Natural killer cell (primary cell): ENCODE measurements around the gene ZFR. TPM values are rescaled to one million over a fixed set of nuclear protein-coding genes. Genes with fewer than 3 reads are reported as not detected.
"Not testable (repeated sequence)": the region's sequence is repeated elsewhere in the genome, so short reads cannot be mapped to it uniquely, and the experiment has no call there.

Experiments used
- ATAC-seq, 3 donors: fragments of 150-1000 bp in 2 of 3; fragments of 200-7000 bp in 1 of 3; cut with Tn5 transposase; 1 replicate in 1 of 3; 2 replicates in 2 of 3; pipeline ENCODE4 v1.10.0; 2021; ENCODE audit warnings: mild to moderate bottlenecking in 2 of 3, moderate library complexity in 2 of 3
- DNase-seq, 2 donors: peaks; one replicate each; pipeline versions ENCODE4 v3.0.0 to v3.0.0-alpha.2; 2013 to 2021; ENCODE audit warnings: mixed read lengths in 1 of 2
- H3K27ac ChIP-seq: one replicate; pipeline ENCODE4 v1.5.1; 2013; ENCODE audit warnings: mild to moderate bottlenecking, low read length
- H3K27me3 ChIP-seq: one replicate; pipeline ENCODE4 v1.6.1; 2013; ENCODE audit warnings: low read length; ENCODE audit not compliant: control insufficient read depth, insufficient read depth
- H3K36me3 ChIP-seq: one replicate; pipeline ENCODE4 v1.6.1; 2013; ENCODE audit warnings: low read length; ENCODE audit not compliant: control insufficient read depth, insufficient read depth
- H3K4me1 ChIP-seq: one replicate; pipeline ENCODE4 v1.6.1; 2013; ENCODE audit warnings: low read length; ENCODE audit not compliant: control insufficient read depth, insufficient read depth
- H3K4me3 ChIP-seq: one replicate; pipeline ENCODE4 v1.5.1; 2013; ENCODE audit warnings: low read length
- H3K9me3 ChIP-seq: one replicate; pipeline ENCODE4 v1.6.1; 2013; ENCODE audit warnings: low read length; ENCODE audit not compliant: control insufficient read depth, insufficient read depth
- H3K27ac Mint-ChIP-seq, 2 donors: one replicate each; pipeline ENCODE4 v1.8.0; 2022; ENCODE audit warnings: mild to moderate bottlenecking in 2 of 2, mixed read lengths in 2 of 2, moderate library complexity in 1 of 2
- H3K27me3 Mint-ChIP-seq, 2 donors: one replicate each; pipeline ENCODE4 v1.8.0; 2022; ENCODE audit warnings: low read depth in 2 of 2, mixed read lengths in 2 of 2
- H3K36me3 Mint-ChIP-seq: one replicate; pipeline ENCODE4 v1.8.0; 2022; ENCODE audit warnings: mixed read lengths
- H3K4me1 Mint-ChIP-seq, 2 donors: one replicate each; pipeline ENCODE4 v1.8.0; 2022; ENCODE audit warnings: mixed read lengths in 2 of 2
- H3K4me3 Mint-ChIP-seq: one replicate; pipeline ENCODE4 v1.8.0; 2022; ENCODE audit warnings: mild to moderate bottlenecking, moderate library complexity, mixed read lengths
- H3K9me3 Mint-ChIP-seq, 2 donors: one replicate each; pipeline ENCODE4 v1.8.0; 2022; ENCODE audit warnings: mixed read lengths in 2 of 2
- WGBS: methylation state at CpG from one replicate; pipeline ENCODE4 v1.1.7; 2013; ENCODE audit warnings: missing lambda C conversion rate; ENCODE audit not compliant: insufficient coverage; 5-methylcytosine and 5-hydroxymethylcytosine counted together
- intact Hi-C: fragments of 100-400 bp; cut with micrococcal nuclease; formaldehyde crosslinking; loops from one replicate; pipeline ENCODE4 v1.14.2; 2022
- total RNA-seq, 4 donors: library from RNA; stranded (reverse); fragments of 120-200 nt in 1 of 4; gene quantifications; one replicate each; pipeline versions ENCODE4 v1.2.3 to v1.2.4, GENCODE V29; 2013 to 2022
- TF ChIP-seq, protein P1 (sequence below): fragments of 200-600 bp; IDR thresholded peaks from one replicate; pipeline ENCODE4 v1.8.0; 2022; ENCODE audit warnings: antibody characterized with exemption

ZFR gene
- total RNA-seq, 3 donors from 2014 or later (not counting 1 experiment from before 2014, with no cell fraction given): 62.7 to 70.8 (median 62.7) TPM

DNA sequence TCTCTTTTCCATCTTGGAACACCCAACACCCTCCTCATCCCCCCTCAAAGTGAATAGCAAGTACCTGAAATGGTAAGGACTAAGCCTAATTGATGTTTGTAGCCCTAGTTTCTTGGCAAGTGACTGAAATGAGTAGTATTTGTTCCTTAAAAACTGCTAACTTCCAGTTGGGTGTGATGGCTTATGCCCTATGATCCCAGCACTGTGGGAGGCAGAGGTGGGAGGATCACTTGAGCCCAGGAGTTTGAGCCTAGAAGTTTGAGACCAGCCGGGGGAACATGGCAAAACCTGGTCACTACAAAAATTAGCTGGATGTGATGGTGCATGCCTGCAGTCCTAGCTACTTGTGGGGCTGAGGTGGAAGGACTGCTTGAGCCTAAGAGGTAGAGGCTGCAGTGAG lies 44.1 kb downstream of the ZFR start:
- Histone ChIP-seq H3K9me3 (no peaks in the 10 kb centered on the region), H3K27me3 (no peaks in the 10 kb centered on the region), H3K4me1 (no peaks in the 10 kb centered on the region), H3K36me3 (peaks cover 92% of the 10 kb centered on the region), H3K27ac (no peak overlapping the region), H3K4me3 (no peak overlapping the region)
- Mint-ChIP-seq H3K4me1 (no peaks in the 10 kb centered on the region), H3K4me3 (no peak overlapping the region), H3K9me3 (no peaks in the 10 kb centered on the region), H3K27ac (no peak overlapping the region), H3K27me3 (no peaks in the 10 kb centered on the region), H3K36me3 (peaks cover 34% of the 10 kb centered on the region)
- ATAC-seq (no peak), DNase-seq (no peak)
- intact Hi-C loops: no loop called here
- WGBS: 100% methylated on average over 1 of the region's 1 CpG
- TF ChIP-seq, protein P1, sequence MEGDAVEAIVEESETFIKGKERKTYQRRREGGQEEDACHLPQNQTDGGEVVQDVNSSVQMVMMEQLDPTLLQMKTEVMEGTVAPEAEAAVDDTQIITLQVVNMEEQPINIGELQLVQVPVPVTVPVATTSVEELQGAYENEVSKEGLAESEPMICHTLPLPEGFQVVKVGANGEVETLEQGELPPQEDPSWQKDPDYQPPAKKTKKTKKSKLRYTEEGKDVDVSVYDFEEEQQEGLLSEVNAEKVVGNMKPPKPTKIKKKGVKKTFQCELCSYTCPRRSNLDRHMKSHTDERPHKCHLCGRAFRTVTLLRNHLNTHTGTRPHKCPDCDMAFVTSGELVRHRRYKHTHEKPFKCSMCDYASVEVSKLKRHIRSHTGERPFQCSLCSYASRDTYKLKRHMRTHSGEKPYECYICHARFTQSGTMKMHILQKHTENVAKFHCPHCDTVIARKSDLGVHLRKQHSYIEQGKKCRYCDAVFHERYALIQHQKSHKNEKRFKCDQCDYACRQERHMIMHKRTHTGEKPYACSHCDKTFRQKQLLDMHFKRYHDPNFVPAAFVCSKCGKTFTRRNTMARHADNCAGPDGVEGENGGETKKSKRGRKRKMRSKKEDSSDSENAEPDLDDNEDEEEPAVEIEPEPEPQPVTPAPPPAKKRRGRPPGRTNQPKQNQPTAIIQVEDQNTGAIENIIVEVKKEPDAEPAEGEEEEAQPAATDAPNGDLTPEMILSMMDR: no peak

DNA sequence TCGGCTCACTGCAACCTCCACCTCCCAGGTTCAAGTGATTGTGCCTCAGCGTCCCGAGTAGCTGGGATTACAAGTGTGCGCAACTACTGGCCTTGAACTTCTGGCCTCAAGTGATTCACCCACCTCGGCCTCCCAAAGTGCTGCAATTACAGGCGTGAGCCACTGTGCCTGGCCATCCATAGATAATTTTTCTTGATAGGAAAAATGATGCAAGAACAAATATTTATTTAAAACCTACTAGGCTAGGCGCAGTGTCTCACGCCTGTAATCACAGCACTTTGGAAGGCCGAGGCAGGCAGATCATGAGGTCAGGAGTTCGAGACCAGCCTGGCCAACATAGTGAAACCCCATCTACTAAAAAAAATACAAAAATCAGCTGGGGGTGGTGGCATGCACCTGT lies 45.8 kb downstream of the ZFR start:
- peaks cover 34% of the 10 kb centered on the region for H3K36me3 Mint-ChIP-seq
- H3K27ac ChIP-seq, H3K27me3 ChIP-seq, intact Hi-C loops, H3K9me3 ChIP-seq, H3K4me3 Mint-ChIP-seq, H3K4me1 Mint-ChIP-seq, H3K4me3 ChIP-seq, H3K27me3 Mint-ChIP-seq, DNase-seq, H3K9me3 Mint-ChIP-seq, H3K27ac Mint-ChIP-seq, ATAC-seq, H3K4me1 ChIP-seq: not testable (repeated sequence)
- H3K36me3 ChIP-seq: peaks cover 91% of the 10 kb centered on the region
- 98% methylated on average over 10 of the region's 10 CpGs for WGBS

DNA sequence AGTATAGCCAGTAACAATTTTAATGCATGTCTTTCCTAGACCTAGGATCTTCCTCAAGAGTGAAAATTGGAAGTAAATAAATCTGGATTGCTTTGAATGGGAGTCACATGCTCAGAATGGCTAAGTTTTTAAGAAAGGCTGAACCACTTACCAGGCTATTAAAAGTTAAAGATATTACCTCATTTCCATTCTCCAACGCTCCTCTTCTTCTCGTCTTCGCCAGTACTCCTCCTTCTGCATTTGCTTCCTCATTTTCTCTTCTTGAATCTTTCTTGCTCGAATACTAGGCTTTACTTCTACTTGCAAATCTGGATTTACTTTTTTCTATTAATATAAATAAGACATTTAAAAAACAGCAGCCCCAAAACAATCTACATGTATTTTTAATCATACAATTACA lies 49.6 kb downstream of the ZFR start:
- H3K9me3 Mint-ChIP-seq: no peaks in the 10 kb centered on the region
- H3K4me3 Mint-ChIP-seq: no peak overlapping the region
- 86% methylated on average over 4 of the region's 4 CpGs for WGBS
- Histone ChIP-seq H3K27ac (no peak overlapping the region), H3K4me1 (no peaks in the 10 kb centered on the region), H3K9me3 (no peaks in the 10 kb centered on the region), H3K4me3 (no peak overlapping the region), H3K36me3 (peaks cover 85% of the 10 kb centered on the region), H3K27me3 (no peaks in the 10 kb centered on the region)
- intact Hi-C loops: no loop called here
- H3K36me3 Mint-ChIP-seq: peaks cover 16% of the 10 kb centered on the region
- DNase-seq: no peak
- no peak for ATAC-seq
- H3K27ac Mint-ChIP-seq: no peak overlapping the region
- TF ChIP-seq, protein P1: no peak
- no peaks in the 10 kb centered on the region for H3K4me1 Mint-ChIP-seq
- H3K27me3 Mint-ChIP-seq: no peaks in the 10 kb centered on the region

DNA sequence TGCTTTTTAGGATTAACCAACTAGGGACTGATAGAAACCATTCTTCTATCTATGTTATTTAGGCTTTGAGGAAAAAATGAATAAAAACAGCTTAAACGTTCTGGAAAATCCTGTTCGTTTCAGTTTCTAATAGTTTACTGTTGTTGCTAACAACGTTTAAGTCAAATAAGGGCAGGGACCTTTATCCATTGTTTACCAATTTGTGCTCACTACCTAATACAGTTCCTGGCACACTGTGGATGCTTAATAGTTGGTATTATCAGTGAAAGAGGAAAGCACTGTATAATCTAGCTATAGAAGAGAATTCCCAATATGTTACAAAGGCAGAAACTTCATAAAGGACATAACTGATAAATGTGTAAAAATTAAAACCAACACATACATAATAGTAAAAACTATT lies 52.5 kb downstream of the ZFR start:
- H3K36me3 ChIP-seq: peaks cover 88% of the 10 kb centered on the region
- H3K4me3 ChIP-seq: no peak overlapping the region
- intact Hi-C loops: no loop called here
- TF ChIP-seq, protein P1: no peak
- H3K27me3 ChIP-seq: no peaks in the 10 kb centered on the region
- H3K4me1 Mint-ChIP-seq: no peaks in the 10 kb centered on the region
- no peak overlapping the region for H3K27ac ChIP-seq
- ATAC-seq: no peak
- no peaks in the 10 kb centered on the region for H3K9me3 ChIP-seq
- H3K27ac Mint-ChIP-seq: peak overlapping the region in 1 of 2 donors; percentile 64
- no peaks in the 10 kb centered on the region for H3K4me1 ChIP-seq
- WGBS: 91% methylated on average over 3 of the region's 3 CpGs
- peaks cover 8% of the 10 kb centered on the region for H3K36me3 Mint-ChIP-seq
- H3K27me3 Mint-ChIP-seq: no peaks in the 10 kb centered on the region
- no peak overlapping the region for H3K4me3 Mint-ChIP-seq
- no peaks in the 10 kb centered on the region for H3K9me3 Mint-ChIP-seq
- DNase-seq: no peak
